GM23338 (cell line): Measurements from ENCODE around the gene SLC39A11. TPM values are rescaled to one million over a fixed set of nuclear protein-coding genes. Genes with fewer than 3 reads are reported as not detected.

Source experiments
- ATAC-seq: fragments of 200-7000 bp; cut with Tn5 transposase; 3 replicates; pipeline ENCODE4 v1.9.1; 2020
- DNase-seq: peaks from one replicate; pipeline ENCODE4 v3.0.0-alpha.2; 2015; ENCODE audit warnings: low spot score
- H2AFZ ChIP-seq: fragments of 200-600 bp; sonication (generic); 2 replicates; pipeline ENCODE4 v1.8.0; 2016; ENCODE audit warnings: antibody characterized with exemption, mild to moderate bottlenecking, moderate library complexity
- H3F3A ChIP-seq: fragments of 200-600 bp; sonication (generic); replicated peaks from 2 replicates; pipeline ENCODE4 v1.8.0; 2017; ENCODE audit warnings: antibody characterized with exemption, mixed run types, low read depth
- H3K27ac ChIP-seq: fragments of 200-600 bp; sonication (generic); 2 replicates; pipeline ENCODE4 v1.6.1; 2016; ENCODE audit warnings: low read depth
- H3K27me3 ChIP-seq: fragments of 200-600 bp; sonication (generic); 2 replicates; pipeline ENCODE4 v1.8.0; 2016; ENCODE audit warnings: mild to moderate bottlenecking, mixed run types, moderate library complexity; ENCODE audit not compliant: insufficient read depth
- H3K36me3 ChIP-seq: fragments of 200-600 bp; sonication (generic); 2 replicates; pipeline ENCODE4 v1.8.0; 2016; ENCODE audit warnings: mild to moderate bottlenecking; ENCODE audit not compliant: insufficient read depth
- H3K4me1 ChIP-seq: fragments of 200-600 bp; sonication (generic); 2 replicates; pipeline ENCODE4 v1.8.0; 2016; ENCODE audit warnings: mild to moderate bottlenecking, moderate library complexity; ENCODE audit not compliant: insufficient read depth
- H3K4me2 ChIP-seq: fragments of 200-600 bp; sonication (generic); 2 replicates; pipeline ENCODE4 v1.7.1; 2017; ENCODE audit warnings: mixed run types
- H3K4me3 ChIP-seq: fragments of 200-600 bp; sonication (generic); 2 replicates; pipeline ENCODE4 v1.6.1; 2016; ENCODE audit warnings: mixed run types
- H3K79me2 ChIP-seq: fragments of 200-600 bp; sonication (generic); replicated peaks from 2 replicates; pipeline ENCODE4 v1.8.0; 2017; ENCODE audit warnings: mild to moderate bottlenecking; ENCODE audit not compliant: insufficient read depth
- H3K9me2 ChIP-seq: fragments of 200-600 bp; sonication (generic); 2 replicates; pipeline ENCODE4 v1.8.0; 2017; ENCODE audit not compliant: insufficient read depth
- H4K20me1 ChIP-seq: fragments of 200-600 bp; sonication (generic); replicated peaks from 2 replicates; pipeline ENCODE4 v1.8.0; 2017; ENCODE audit warnings: mild to moderate bottlenecking; ENCODE audit not compliant: insufficient read depth
- H3K27ac Mint-ChIP-seq: 2 replicates; pipeline ENCODE4 v1.8.0; 2020; ENCODE audit warnings: inconsistent platforms, mild to moderate bottlenecking, moderate library complexity, mixed read lengths
- H3K27me3 Mint-ChIP-seq: 3 replicates; pipeline ENCODE4 v1.8.0; 2022; ENCODE audit warnings: low read depth, mild to moderate bottlenecking, moderate library complexity, mixed read lengths, inconsistent platforms; ENCODE audit not compliant: insufficient read depth, poor library complexity
- H3K36me3 Mint-ChIP-seq: 3 replicates; pipeline ENCODE4 v1.8.0; 2021; ENCODE audit warnings: low read depth, mild to moderate bottlenecking, inconsistent platforms, moderate library complexity, mixed read lengths
- H3K4me1 Mint-ChIP-seq: 3 replicates; pipeline ENCODE4 v1.8.0; 2020; ENCODE audit warnings: mild to moderate bottlenecking, inconsistent platforms, mixed read lengths
- H3K4me3 Mint-ChIP-seq: 3 replicates; pipeline ENCODE4 v1.8.0; 2021; ENCODE audit warnings: moderate library complexity, mild to moderate bottlenecking, inconsistent platforms, mixed read lengths
- H3K9me3 Mint-ChIP-seq: 3 replicates; pipeline ENCODE4 v1.8.0; 2020; ENCODE audit warnings: moderate library complexity, mild to moderate bottlenecking, inconsistent platforms, mixed read lengths
- CREB1 ChIP-seq: fragments of 250-450 bp; sonication (Bioruptor Pico); IDR thresholded peaks from 2 replicates; pipeline ENCODE4 v1.5.0; 2020; ENCODE audit warnings: low read depth, mild to moderate bottlenecking, moderate library complexity
- CTCF ChIP-seq, 2 experiments: fragments of 200-600 bp in 1 of 2; sonication (generic) in 1 of 2; conservative IDR thresholded peaks; 2 replicates each; pipeline versions ENCODE4 v1.5.1 to v1.6.1; 2016 to 2017; ENCODE audit warnings: antibody characterized with exemption in 2 of 2, low read depth in 2 of 2, mild to moderate bottlenecking in 2 of 2, moderate library complexity in 1 of 2
- ETS1 ChIP-seq: IDR thresholded peaks from 2 replicates; pipeline ENCODE4 v1.6.1; 2016; ENCODE audit warnings: antibody characterized with exemption
- EZH2 ChIP-seq: fragments of 200-600 bp; sonication (generic); IDR thresholded peaks from one replicate; pipeline ENCODE4 v1.8.0; 2017; ENCODE audit warnings: antibody characterized with exemption, mild to moderate bottlenecking, low read depth; ENCODE audit not compliant: unreplicated experiment
- EZH2phosphoT487 ChIP-seq: fragments of 200-600 bp; sonication (generic); IDR thresholded peaks from one replicate; pipeline ENCODE4 v1.8.1; 2018; ENCODE audit warnings: antibody characterized with exemption; ENCODE audit not compliant: unreplicated experiment
- JUNB ChIP-seq: IDR thresholded peaks from one replicate; pipeline ENCODE4 v1.6.1; 2016; ENCODE audit warnings: antibody characterized with exemption; ENCODE audit not compliant: unreplicated experiment
- NANOG ChIP-seq: IDR thresholded peaks from 2 replicates; pipeline ENCODE4 v1.6.1; 2016; ENCODE audit warnings: antibody characterized with exemption, borderline replicate concordance
- REST ChIP-seq: IDR thresholded peaks from one replicate; pipeline ENCODE4 v1.6.1; 2018; ENCODE audit warnings: antibody characterized with exemption; ENCODE audit not compliant: unreplicated experiment
- STAT1 ChIP-seq: IDR thresholded peaks from one replicate; pipeline ENCODE4 v1.6.1; 2016; ENCODE audit warnings: antibody characterized with exemption; ENCODE audit not compliant: unreplicated experiment
- ZNF331 ChIP-seq: fragments of 250-450 bp; sonication (Bioruptor Pico); IDR thresholded peaks from 2 replicates; pipeline ENCODE4 v1.5.0; 2020; ENCODE audit warnings: low read depth, mild to moderate bottlenecking, moderate library complexity
- polyA plus RNA-seq: library from polyadenylated mRNA; unstranded; fragments of >200 nt; fragmentation: Nextera tagmentation; extraction: Ambion mirVana; gene quantifications from 2 replicates; pipeline ENCODE4 v1.2.1, GENCODE V29; 2016
- total RNA-seq: library from RNA; depleted of rRNA; stranded (reverse); fragments of >200 nt; shearing (Covaris generic); gene quantifications from 2 replicates; pipeline ENCODE4 v1.2.3, GENCODE V29; 2014

SLC39A11 gene
- total and polyA plus RNA-seq, 2 experiments from 2014 or later: 10.8 to 18.1 TPM

GRCh38 chr17:72861811-72862210 lies 230.7 kb downstream of the SLC39A11 start (continued):
- TF ChIP-seq CTCF (conservative IDR thresholded peaks at IDR 0.05; ENCODE audit: low read depth in 2 of 2) (no peak), STAT1 (no peak), EZH2 (no peak), ZNF331 (CRISPR knock-in tag) (no peak)

GRCh38 chr17:72860778-72861177 lies 231.7 kb downstream of the SLC39A11 start:
- Histone ChIP-seq H3K36me3 (no peaks in the 10 kb centered on the region), H4K20me1 (no peaks in the 10 kb centered on the region), H3K4me3 (no peak overlapping the region), H3K4me1 (no peaks in the 10 kb centered on the region), H3K9me2 (no peaks in the 10 kb centered on the region), H3F3A (no peaks in the 10 kb centered on the region), H2AFZ (no peak overlapping the region), H3K27ac (no peak overlapping the region), H3K27me3 (no peaks in the 10 kb centered on the region), H3K79me2 (no peaks in the 10 kb centered on the region), H3K4me2 (no peak overlapping the region)
- TF ChIP-seq ETS1 (no peak), EZH2phosphoT487 (no peak), REST (no peak), CREB1 (CRISPR knock-in tag) (no peak), EZH2 (no peak), CTCF (conservative IDR thresholded peaks at IDR 0.05; ENCODE audit: low read depth in 2 of 2) (no peak), JUNB (no peak), STAT1 (no peak), ZNF331 (CRISPR knock-in tag) (no peak), NANOG (no peak)
- Mint-ChIP-seq H3K27ac (no peak overlapping the region), H3K36me3 (peaks cover 5% of the 10 kb centered on the region; the same call in 2 of the 3 replicates), H3K27me3 (peaks cover 3% of the 10 kb centered on the region), H3K9me3 (peaks cover 11% of the 10 kb centered on the region), H3K4me3 (no peak overlapping the region), H3K4me1 (0 out of 3 replicates have a peak, but pooled peaks cover 4% of the 10 kb centered on the region)
- ATAC-seq (no peak), DNase-seq (no peak)
